Osteocyte (in vitro differentiated cells): ENCODE data around the gene FDXR. TPM values are rescaled to one million over a fixed set of nuclear protein-coding genes. Genes with fewer than 3 reads are reported as not detected.

ENCODE experiments used
- DNase-seq: peaks from one replicate; pipeline ENCODE4 v3.0.0; 2021; ENCODE audit warnings: mixed read lengths; ENCODE audit not compliant: unreplicated experiment; ENCODE audit errors: extremely low spot score
- H3K27ac Mint-ChIP-seq: one replicate; pipeline ENCODE4 v1.8.0; 2021; ENCODE audit warnings: mild to moderate bottlenecking, mixed read lengths; ENCODE audit not compliant: unreplicated experiment
- H3K27me3 Mint-ChIP-seq: one replicate; pipeline ENCODE4 v1.8.0; 2021; ENCODE audit warnings: mixed read lengths; ENCODE audit not compliant: unreplicated experiment
- H3K36me3 Mint-ChIP-seq: one replicate; pipeline ENCODE4 v1.8.0; 2021; ENCODE audit warnings: mixed read lengths; ENCODE audit not compliant: unreplicated experiment
- H3K4me1 Mint-ChIP-seq: one replicate; pipeline ENCODE4 v1.8.0; 2021; ENCODE audit warnings: mixed read lengths; ENCODE audit not compliant: unreplicated experiment
- H3K4me3 Mint-ChIP-seq: one replicate; pipeline ENCODE4 v1.8.0; 2021; ENCODE audit warnings: mild to moderate bottlenecking, moderate library complexity, mixed read lengths; ENCODE audit not compliant: unreplicated experiment
- H3K9me3 Mint-ChIP-seq: one replicate; pipeline ENCODE4 v1.8.0; 2021; ENCODE audit warnings: mixed read lengths; ENCODE audit not compliant: unreplicated experiment
- CTCF ChIP-seq: fragments of 200-600 bp; sonication (generic); IDR thresholded peaks from 2 replicates; pipeline ENCODE4 v1.5.0; 2021; ENCODE audit warnings: antibody characterized with exemption, mild to moderate bottlenecking, moderate library complexity
- total RNA-seq: library from RNA; stranded (reverse); gene quantifications from 2 replicates; pipeline ENCODE4 v1.2.1, GENCODE V29; 2021

FDXR gene
- total RNA-seq, 1 donor from 2014 or later, result 11.2 TPM

GRCh38 chr17:74920642-74921025, 47.8 kb upstream of the FDXR start:
- DNase-seq, result no peak
- no peak overlapping the region for H3K4me3 Mint-ChIP-seq

DNA sequence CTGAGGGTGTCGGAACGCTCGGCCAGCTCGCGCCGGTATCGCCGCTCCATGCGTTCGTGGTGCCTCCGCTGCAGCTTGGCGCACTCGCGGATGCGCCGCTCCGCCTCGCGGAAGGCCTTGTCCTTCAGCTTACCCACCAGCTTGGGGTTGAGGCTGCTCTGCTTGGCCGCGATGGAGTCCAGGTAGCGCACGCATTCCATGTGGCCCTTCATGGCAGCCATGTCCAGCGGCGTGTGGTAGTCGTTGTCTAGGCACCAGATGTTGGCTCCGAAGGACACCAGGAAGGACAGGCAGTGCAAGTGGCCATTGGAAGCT, 47.5 kb upstream of the FDXR start:
- Mint-ChIP-seq H3K27ac (no peak overlapping the region), H3K27me3 (peaks cover 22% of the 10 kb centered on the region), H3K36me3 (no peaks in the 10 kb centered on the region), H3K4me3 (no peak overlapping the region), H3K4me1 (peaks cover 2% of the 10 kb centered on the region), H3K9me3 (no peaks in the 10 kb centered on the region)
- no peak for DNase-seq
- TF ChIP-seq CTCF, result no peak

More at GRCh38 chr17:74920642-74921025, 47.8 kb upstream of the FDXR start:
- Mint-ChIP-seq H3K27ac (no peak overlapping the region), H3K9me3 (no peaks in the 10 kb centered on the region), H3K4me1 (peaks cover 2% of the 10 kb centered on the region), H3K27me3 (peaks cover 25% of the 10 kb centered on the region), H3K36me3 (no peaks in the 10 kb centered on the region)
- no peak for TF ChIP-seq CTCF

DNA sequence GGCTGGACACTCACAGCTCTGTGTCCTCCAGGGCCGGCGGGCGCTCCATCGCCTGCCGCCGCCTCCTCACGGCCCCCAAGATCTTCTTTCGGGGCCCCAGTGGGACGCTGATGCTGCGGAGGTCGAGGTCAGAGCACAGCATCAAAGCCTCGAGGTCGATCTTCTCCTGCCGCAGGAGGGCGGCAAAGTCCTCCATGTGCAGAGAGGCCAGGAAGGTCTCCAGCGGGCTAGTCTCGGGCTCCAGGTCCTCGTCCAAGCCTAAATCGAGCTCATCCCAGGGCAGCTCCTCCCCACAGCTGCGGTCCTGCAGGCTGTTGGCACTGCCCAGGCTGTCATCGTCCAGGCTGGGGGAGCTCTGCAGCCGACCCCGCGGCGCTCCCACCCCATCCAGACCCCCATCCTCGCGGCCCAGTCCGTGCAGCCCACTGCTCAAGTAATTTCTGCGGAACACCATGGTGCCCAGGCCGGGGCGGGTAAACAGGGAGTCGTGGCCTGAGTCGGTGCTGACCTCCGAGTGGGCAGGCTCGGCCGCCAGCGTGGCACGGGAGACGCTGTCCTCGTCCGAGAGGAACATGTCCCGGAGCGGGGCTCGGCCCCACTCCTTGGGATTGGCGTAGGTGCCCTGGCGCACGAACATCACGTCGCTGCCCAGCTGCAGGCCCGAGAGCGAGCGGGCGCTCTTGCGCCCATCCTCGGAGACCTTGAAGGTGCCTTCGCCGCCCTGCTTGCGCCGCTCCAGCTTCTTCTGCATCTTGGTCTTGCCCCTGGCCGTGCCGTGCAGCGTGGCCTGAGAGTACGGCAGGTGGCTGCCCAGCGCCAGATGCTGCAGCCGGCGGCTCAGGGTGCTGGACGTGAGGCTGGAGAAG, 46.9 kb upstream of the FDXR start:
- DNase-seq, result no peak
- Mint-ChIP-seq H3K27me3 (peaks cover 16% of the 10 kb centered on the region), H3K4me1 (peaks cover 2% of the 10 kb centered on the region), H3K4me3 (no peak overlapping the region), H3K36me3 (no peaks in the 10 kb centered on the region), H3K9me3 (no peaks in the 10 kb centered on the region), H3K27ac (no peak overlapping the region)
- no peak for TF ChIP-seq CTCF

GRCh38 chr17:74918906-74919305, 46.1 kb upstream of the FDXR start:
- DNase-seq, result no peak
- H3K9me3 Mint-ChIP-seq, result no peaks in the 10 kb centered on the region
- no peak overlapping the region for H3K4me3 Mint-ChIP-seq
- no peaks in the 10 kb centered on the region for H3K36me3 Mint-ChIP-seq
- H3K27me3 Mint-ChIP-seq, result peaks cover 11% of the 10 kb centered on the region
- H3K27ac Mint-ChIP-seq, result no peak overlapping the region
- peaks cover 2% of the 10 kb centered on the region for H3K4me1 Mint-ChIP-seq
- TF ChIP-seq CTCF, result no peak

GRCh38 chr17:74917430-74917829, 44.6 kb upstream of the FDXR start:
- no peak for DNase-seq
- no peak for TF ChIP-seq CTCF
- peaks cover 7% of the 10 kb centered on the region for H3K27me3 Mint-ChIP-seq

More at GRCh38 chr17:74917430-74917829, 44.6 kb upstream of the FDXR start:
- H3K27ac Mint-ChIP-seq, result no peak overlapping the region
- H3K36me3 Mint-ChIP-seq, result no peaks in the 10 kb centered on the region
- no peak overlapping the region for H3K4me3 Mint-ChIP-seq
- H3K4me1 Mint-ChIP-seq, result no peaks in the 10 kb centered on the region
- no peaks in the 10 kb centered on the region for H3K9me3 Mint-ChIP-seq
